GM18951 (cell line): Measurements from ENCODE around the gene FNDC3A.
"Not testable (repeated sequence)": the region's sequence is repeated elsewhere in the genome, so short reads cannot be mapped to it uniquely, and the experiment has no call there.

ENCODE experiments used
- POLR2A ChIP-seq: IDR thresholded peaks from 4 replicates; pipeline ENCODE4 v1.6.1; 2011; ENCODE audit warnings: mild to moderate bottlenecking; ENCODE audit not compliant: insufficient read length, insufficient read depth; ENCODE audit errors: extremely low read depth
- in situ Hi-C: fragments of 300-500 bp; cut with MboI; formaldehyde crosslinking; loops from one replicate; pipeline ENCODE4 v1.12.0; 2022; ENCODE audit warnings: low sequenced_read_pairs, mixed read lengths, inconsistent platforms; ENCODE audit not compliant: unreplicated experiment

Gene FNDC3A

DNA sequence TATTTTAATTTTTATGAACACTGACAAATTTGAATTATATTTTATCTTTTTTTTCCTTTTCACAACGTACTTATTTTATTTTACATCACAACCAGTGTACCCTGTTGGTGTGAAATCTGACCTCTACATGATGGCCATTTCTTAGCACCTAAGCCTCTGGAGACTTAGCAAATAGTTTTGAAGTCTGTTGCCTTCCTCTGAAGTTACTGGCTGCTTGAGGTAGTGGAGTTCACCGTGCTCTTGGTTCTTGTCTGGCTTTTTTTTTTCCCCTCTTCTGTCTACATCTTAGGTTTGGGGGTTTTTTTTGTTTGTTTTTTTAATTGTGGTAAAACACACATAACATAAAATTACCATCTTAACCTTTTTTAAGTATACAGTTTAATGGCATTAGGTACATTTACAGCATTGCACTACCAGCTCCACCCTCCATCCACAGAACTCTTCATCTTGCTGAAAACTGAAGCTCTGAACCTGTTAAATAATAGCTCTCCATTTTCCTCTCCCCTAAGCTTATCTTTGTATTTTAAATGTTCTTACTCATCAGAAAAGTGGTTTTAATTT is 150.3 kb downstream of the FNDC3A start:
- in situ Hi-C loops: no loop called here
- TF ChIP-seq POLR2A: no peak

DNA sequence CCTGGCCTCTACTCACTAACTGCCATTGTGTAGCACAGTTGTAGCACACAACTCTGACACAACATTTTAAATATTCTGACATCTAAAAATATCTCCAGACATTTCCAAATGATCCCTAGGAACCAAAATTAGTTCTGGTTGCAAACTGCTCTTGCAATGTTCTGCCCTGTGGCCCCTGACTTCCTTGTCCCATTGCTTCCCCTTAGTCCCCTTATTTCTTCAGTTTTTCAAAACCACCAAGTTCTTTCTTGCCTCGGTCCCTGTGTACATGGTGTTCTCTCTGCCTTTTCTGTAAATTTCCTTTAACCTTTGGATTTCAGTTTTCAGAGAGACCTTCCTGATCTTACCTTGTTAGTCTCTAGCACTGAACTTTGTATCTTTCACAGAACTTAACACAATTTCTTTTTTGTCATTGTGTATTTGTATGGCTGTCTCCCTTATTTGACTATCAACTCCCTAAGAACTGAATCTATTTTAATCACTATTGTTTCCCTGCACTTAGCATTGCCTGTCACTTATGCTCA is 156.8 kb downstream of the FNDC3A start:
- in situ Hi-C loops: no loop called here
- TF ChIP-seq POLR2A: no peak

GRCh38 chr13:49134305-49134704 is 158.6 kb downstream of the FNDC3A start:
- in situ Hi-C loops: no loop called here
- TF ChIP-seq POLR2A: no peak

GRCh38 chr13:49137138-49137643 is 161.5 kb downstream of the FNDC3A start:
- in situ Hi-C loops: not testable (repeated sequence)

GRCh38 chr13:49140910-49141611 is 165.3 kb downstream of the FNDC3A start:
- TF ChIP-seq POLR2A: no peak
- in situ Hi-C loops: no loop called here

- TF ChIP-seq POLR2A: no peak
- in situ Hi-C loops: no loop called here
Measured at GRCh38 chr13:49146950-49147355, 171.2 kb downstream of the FNDC3A start.

DNA sequence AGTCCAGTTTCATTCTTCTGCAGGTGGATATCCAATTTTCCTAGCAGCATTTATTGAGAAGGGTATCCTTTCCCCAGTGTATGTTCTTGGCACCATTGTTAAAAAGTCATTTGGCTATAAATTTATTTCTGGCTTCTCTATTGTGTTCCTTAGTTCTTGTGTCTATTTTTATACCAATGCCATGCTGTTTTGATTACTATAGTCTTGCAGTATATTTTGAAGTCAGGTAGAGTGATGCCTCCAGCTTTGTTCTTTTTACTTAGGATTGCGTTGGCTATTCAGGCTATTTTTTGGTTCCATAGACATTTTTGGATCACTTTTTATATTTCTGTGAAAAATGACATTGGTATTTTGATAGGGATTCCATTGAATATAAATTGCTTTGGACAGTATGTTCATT is 172.7 kb downstream of the FNDC3A start:
- in situ Hi-C loops: no loop called here
- TF ChIP-seq POLR2A: no peak

DNA sequence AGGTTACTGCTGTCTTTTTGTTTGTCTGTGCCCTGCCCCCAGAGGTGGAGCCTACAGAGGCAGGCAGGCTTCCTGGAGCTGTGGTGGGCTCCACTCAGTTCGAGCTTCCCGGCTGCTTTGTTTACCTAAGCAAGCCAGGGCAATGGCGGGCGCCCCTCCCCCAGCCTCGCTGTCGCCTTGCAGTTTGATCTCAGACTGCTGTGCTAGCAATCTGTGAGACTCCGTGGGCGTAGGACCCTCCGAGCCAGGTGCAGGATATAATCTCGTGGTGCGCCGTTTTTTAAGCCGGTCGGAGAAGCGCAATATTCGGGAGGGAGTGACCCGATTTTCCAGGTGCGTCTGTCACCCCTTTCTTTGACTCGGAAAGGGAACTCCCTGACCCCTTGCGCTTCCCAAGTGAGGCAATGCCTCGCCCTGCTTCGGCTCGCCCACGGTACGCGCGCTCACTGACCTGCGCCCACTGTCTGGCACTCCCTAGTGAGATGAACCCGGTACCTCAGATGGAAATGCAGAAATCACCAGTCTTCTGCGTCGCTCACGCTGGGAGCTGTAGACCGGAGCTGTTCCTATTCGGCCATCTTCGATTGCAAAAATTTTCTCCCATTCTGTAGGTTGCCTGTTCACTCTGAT is 182.4 kb downstream of the FNDC3A start:
- in situ Hi-C loops: not testable (repeated sequence)

GRCh38 chr13:49163162-49163561 is 187.4 kb downstream of the FNDC3A start:
- in situ Hi-C loops: not testable (repeated sequence)

DNA sequence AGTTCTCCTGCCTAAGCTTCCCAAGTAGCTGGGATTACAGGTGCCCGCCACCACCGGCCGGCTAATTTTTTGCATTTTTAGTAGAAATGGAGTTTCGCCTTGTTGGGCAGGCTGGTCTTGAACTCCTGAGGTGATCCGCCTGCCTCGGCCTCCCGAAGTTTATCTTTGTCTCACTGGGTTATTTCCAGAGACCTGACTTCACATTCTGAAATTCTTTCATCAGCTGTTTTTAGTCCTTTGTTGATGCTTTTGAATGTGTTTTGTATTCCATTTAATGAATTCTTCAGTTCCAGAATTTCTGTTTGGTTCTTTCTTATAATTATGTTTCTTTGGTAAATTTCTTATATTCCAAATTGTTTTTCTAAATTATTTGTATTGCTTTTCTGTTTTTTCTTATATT is 189.0 kb downstream of the FNDC3A start:
- in situ Hi-C loops: no loop called here
- no peak for TF ChIP-seq POLR2A

DNA sequence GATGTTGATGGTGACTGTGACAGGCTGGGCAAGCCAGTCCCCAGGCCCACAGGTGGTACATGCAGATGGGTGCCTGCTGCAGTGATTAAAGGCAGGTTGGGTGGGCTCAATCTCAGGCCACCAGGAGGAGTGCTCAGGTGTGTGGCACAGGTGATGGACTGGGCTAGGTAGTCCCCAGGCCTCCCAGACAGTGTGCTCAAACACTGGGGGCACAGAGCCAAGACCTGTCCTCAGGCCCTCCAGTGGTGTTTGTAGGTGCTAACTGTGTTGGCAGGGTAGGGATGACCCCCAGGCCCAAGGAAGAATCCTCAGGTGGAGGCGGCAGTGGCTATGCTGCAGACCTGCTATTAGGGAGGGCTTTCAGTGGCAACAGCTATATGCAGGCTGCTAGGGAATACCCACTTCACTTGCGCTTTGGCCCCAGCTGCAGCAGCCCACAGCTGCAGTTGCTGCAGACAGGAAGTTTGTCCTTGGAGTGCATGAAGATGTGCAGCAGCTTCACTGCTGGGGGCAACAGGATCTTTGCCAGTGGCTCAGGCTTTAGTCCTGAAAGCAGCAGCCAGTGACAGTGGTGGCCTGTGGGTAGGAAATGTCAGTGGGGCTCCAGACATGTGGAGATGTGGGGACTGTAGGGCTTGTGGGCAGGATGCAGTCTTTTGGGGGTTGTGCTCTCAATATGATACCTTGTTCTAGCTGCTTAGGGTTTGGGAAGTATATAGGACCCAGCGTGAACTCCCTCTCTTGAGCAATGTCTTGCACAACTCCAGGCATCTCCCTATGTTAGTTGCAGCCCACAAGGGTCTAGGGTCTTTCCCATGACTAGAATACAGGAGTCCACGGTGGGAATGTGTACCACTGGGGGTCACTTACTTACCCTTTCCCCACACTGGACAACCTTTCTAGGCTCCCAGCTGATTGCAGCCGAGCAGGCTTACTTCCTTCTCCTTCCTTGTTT is 190.4 kb downstream of the FNDC3A start:
- TF ChIP-seq POLR2A: no peak
- in situ Hi-C loops: no loop called here

GRCh38 chr13:49171359-49171758 is 195.6 kb downstream of the FNDC3A start:
- in situ Hi-C loops: no loop called here
- no peak for TF ChIP-seq POLR2A

GRCh38 chr13:49183672-49184325 is 208.1 kb downstream of the FNDC3A start:
- TF ChIP-seq POLR2A: no peak
- in situ Hi-C loops: no loop called here
